ENCODE results near the gene BZW1. TPM values are rescaled to one million over a fixed set of nuclear protein-coding genes. Genes with fewer than 3 reads are reported as not detected.

Gene BZW1
- total RNA-seq, 4 donors from 2014 or later: 253 to 372 (median 274) TPM

GRCh38 chr2:200809506-200810251 lies 2.0 kb upstream of the BZW1 start:
- H3K27me3 ChIP-seq: no peaks in the 10 kb centered on the region
- H3K4me3 ChIP-seq: no peak overlapping the region
- TF ChIP-seq, protein P1, sequence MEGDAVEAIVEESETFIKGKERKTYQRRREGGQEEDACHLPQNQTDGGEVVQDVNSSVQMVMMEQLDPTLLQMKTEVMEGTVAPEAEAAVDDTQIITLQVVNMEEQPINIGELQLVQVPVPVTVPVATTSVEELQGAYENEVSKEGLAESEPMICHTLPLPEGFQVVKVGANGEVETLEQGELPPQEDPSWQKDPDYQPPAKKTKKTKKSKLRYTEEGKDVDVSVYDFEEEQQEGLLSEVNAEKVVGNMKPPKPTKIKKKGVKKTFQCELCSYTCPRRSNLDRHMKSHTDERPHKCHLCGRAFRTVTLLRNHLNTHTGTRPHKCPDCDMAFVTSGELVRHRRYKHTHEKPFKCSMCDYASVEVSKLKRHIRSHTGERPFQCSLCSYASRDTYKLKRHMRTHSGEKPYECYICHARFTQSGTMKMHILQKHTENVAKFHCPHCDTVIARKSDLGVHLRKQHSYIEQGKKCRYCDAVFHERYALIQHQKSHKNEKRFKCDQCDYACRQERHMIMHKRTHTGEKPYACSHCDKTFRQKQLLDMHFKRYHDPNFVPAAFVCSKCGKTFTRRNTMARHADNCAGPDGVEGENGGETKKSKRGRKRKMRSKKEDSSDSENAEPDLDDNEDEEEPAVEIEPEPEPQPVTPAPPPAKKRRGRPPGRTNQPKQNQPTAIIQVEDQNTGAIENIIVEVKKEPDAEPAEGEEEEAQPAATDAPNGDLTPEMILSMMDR (IDR thresholded peaks at IDR 0.05): no peak
- TF ChIP-seq EP300 (IDR thresholded peaks at IDR 0.05): no peak
- TF ChIP-seq POLR2A (IDR thresholded peaks at IDR 0.05): no peak
- no peak for TF ChIP-seq POLR2AphosphoS5 (IDR thresholded peaks at IDR 0.05)
- ATAC-seq: no peak
- H3K27ac ChIP-seq: peak overlapping the region; percentile 96 to 100 (median 98)
- peaks cover 0 to 7% of the 10 kb centered on the region in 2 donors for H3K36me3 ChIP-seq
- WGBS, 2 donors (ENCODE audit: low coverage in 1 of 2): 72 to 84% methylated on average over 5 to 7 of the region's 7 CpGs
- peaks cover 10 to 34% (median 28%) of the 10 kb centered on the region in 3 donors for H3K4me1 ChIP-seq
- H3K9me3 ChIP-seq: no peaks in the 10 kb centered on the region

GRCh38 chr2:200810252-200810997 lies 1.3 kb upstream of the BZW1 start:
- Histone ChIP-seq H3K27ac (peak overlapping the region; percentile 96 to 100 (median 98)), H3K9me3 (no peaks in the 10 kb centered on the region), H3K4me3 (peak overlapping the region; percentile 85 to 96), H3K36me3 (peaks cover 0 to 15% of the 10 kb centered on the region in 2 donors), H3K4me1 (peaks cover 10 to 42% (median 28%) of the 10 kb centered on the region in 3 donors), H3K27me3 (no peaks in the 10 kb centered on the region)
- peak; percentile 39 for TF ChIP-seq POLR2AphosphoS5 (IDR thresholded peaks at IDR 0.05)
- TF ChIP-seq POLR2A (IDR thresholded peaks at IDR 0.05): no peak
- 12 to 26% methylated on average over 6 of the region's 6 CpGs for WGBS, 2 donors (ENCODE audit: low coverage in 1 of 2)
- ATAC-seq: no peak

DNA sequence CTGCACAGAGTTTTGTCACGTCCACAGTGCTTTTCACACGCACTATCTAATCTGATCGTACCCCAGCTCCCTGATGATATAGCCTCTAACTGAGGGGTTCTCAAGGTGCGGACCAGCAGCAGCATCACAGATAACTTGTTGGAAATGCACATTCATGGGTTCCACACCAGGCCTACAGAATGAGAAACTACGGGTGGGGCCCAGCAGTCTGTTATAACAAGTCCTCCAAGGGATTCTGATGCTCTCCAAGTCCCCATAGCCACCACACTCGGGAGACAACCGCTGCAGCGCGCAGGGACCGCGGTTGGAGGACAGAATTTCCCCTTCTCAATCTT lies 745 bp upstream of the BZW1 start:
- 0% methylated on average over 3 of the region's 11 CpGs; no CpG with 5 or more reads in 1 of the 2 donors for WGBS, 2 donors (ENCODE audit: low coverage in 1 of 2)
- ATAC-seq: no peak
- no peaks in the 10 kb centered on the region for H3K27me3 ChIP-seq
- H3K4me1 ChIP-seq: peaks cover 10 to 47% (median 28%) of the 10 kb centered on the region in 3 donors
- TF ChIP-seq POLR2A (IDR thresholded peaks at IDR 0.05): peak in 1 of 2 donors; percentile 28
- TF ChIP-seq, protein P1 (IDR thresholded peaks at IDR 0.05): no peak
- peak overlapping the region; percentile 96 to 100 (median 98) for H3K27ac ChIP-seq
- H3K36me3 ChIP-seq: peaks cover 0 to 20% of the 10 kb centered on the region in 2 donors
- peak overlapping the region; percentile 85 to 96 for H3K4me3 ChIP-seq
- no peaks in the 10 kb centered on the region for H3K9me3 ChIP-seq

DNA sequence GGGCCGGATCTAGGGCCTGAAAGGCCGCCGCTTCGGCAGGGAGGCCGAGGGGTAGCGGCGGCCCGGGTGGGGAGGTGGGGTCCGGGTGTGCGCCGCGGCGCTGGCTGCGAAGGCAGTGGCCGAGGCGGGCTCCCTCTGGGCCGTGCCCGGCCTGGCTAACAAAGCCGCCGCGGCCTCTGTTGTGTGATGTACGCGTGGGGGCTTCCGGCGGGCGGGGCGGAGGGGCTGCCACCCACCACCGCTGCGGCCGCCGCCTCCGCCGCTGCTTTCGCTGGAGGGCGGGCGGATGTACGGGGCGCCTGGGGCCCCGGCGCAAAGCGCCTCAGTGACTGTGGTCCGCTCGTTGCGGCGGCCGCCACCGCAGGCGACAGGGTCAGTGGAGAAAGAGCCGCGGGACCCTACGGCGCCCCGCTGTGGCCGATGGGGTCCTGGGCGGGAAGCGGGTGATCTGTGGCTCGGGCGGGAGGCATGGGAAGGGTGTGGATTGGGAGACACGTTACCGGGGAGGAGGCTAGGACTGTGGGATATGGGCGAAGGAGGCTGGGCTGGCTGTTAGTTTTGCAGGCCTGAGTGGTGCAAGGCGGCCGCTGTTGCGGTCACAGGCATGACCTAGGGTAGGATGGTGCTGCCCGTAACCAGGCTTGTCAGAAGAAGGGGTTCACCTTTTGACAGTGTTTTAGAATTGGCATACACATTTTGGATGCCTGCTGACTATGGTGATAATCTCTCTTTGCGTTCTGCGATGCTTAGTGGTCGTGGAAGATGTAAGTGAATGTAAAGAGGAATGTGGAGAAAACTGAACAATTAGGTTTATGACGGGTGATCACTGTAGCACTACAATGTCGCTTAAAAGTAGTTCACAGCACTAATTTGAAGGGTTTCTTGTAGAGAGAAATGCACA lies 662 bp downstream of the BZW1 start:
- peak; percentile 39 for TF ChIP-seq POLR2AphosphoS5 (IDR thresholded peaks at IDR 0.05)
- TF ChIP-seq, protein P1 (IDR thresholded peaks at IDR 0.05): peak in 3 of 4 experiments; percentile 41 to 78 (median 58)
- TF ChIP-seq POLR2A (IDR thresholded peaks at IDR 0.05): no peak
- Histone ChIP-seq H3K4me1 (peaks cover 10 to 60% (median 28%) of the 10 kb centered on the region in 3 donors), H3K9me3 (no peaks in the 10 kb centered on the region), H3K4me3 (peak overlapping the region; percentile 85 to 96), H3K36me3 (peaks cover 0 to 34% of the 10 kb centered on the region in 2 donors), H3K27ac (peak overlapping the region; percentile 96 to 100 (median 98)), H3K27me3 (no peaks in the 10 kb centered on the region)
- peak; percentile 49 for ATAC-seq
- 0 to 1% methylated on average over 9 to 22 of the region's 70 CpGs for WGBS, 2 donors (ENCODE audit: low coverage in 1 of 2)
